NCI-H2081 treated with DMSO at 0.1 percent for 48 hours (cell line): ENCODE results near the gene ISCA2.
"Not testable (repeated sequence)": the region's sequence is repeated elsewhere in the genome, so short reads cannot be mapped to it uniquely, and the experiment has no call there.

Experiments
- DNase-seq: peaks from one replicate; lab custom pipeline; 2025; lab: John Stamatoyannopoulos, UW

ISCA2 gene, protein sequence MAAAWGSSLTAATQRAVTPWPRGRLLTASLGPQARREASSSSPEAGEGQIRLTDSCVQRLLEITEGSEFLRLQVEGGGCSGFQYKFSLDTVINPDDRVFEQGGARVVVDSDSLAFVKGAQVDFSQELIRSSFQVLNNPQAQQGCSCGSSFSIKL

DNA sequence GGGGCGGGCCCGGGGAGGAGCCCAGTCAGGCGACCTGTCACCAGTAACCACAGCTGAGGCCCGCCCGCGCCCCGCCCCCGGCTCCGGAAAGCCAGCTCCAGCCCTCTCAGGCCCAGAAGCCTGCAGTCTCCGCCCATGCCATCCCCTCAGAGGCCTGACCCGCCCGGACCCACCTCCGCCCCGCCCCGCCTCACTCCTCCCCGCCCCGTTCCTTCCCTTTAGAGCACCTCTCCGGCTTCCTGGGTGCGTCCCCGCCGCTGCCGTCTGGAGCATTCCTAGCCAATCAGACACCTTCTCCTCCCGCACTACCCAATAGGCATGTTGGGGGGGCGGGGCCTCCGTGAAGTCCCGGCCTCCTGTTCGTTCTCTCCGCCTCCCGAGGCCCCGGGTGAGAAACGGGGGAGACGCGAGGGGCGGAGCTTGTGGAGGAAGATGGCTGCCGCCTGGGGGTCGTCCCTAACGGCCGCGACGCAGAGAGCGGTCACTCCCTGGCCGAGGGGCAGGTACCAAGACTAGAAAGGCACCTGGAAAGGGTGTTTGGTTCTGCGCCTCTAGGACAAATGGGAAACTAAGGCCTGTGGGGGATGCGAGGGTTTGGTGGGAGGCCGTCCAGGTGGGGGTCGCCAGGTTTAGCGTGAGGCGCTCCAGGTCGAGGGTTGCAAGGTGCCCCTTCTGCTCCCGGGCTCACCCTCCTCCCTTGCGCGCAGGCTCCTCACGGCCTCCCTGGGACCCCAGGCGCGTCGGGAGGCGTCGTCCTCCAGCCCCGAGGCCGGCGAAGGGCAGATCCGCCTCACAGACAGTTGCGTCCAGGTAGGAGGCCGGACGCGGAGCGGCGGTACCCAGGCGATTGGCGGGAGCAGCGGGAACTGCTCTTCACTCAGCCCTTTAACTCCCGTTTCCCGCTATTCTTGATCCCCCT, at the start of gene ISCA2:
Gene ISCA2 (plus strand): TSS at position 423 of the 919 bp plus-strand sequence. CDS start 10 bp downstream, at position 433.
- DNase-seq = peak; percentile 95

DNA sequence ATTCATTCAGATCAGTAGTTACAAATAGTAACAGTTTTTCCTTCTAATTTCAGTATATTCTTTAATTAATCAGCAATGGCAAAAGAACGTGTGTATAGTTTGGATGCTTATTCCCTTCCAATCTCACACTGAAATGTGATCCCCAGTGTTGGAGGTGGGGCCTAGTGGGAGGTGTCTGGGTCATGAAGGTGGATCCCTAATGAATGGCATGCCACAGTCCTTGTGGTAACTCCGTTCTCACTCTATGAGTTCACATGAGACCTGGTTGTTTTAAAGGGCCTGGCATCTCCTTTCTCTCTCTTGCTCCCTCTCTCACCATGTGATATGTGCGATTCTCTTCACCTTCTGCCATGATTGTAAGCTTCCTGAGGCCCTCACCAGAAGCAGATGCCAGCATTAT, 48.7 kb upstream of the ISCA2 start:
- no peak for DNase-seq

DNA sequence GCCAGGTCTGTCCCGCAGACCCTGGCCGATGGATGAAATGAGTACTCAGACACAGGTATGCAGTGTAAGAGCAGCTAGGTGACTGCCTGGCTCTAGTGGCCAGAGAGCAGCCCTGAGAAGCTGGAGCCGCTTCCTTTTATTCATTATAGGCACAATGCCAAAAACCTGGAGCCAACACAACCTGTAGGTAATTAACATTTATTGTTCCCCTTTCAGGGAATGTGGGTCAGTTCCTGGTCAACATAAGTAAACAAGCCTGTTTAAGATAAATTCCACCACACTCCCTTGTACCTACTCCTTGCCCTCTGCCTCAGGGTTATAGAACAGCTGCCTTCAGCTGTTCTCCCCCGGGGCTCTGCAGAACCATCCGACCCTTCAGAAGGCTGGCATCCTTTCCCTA, 39.2 kb upstream of the ISCA2 start:
- not testable (repeated sequence) for DNase-seq

DNA sequence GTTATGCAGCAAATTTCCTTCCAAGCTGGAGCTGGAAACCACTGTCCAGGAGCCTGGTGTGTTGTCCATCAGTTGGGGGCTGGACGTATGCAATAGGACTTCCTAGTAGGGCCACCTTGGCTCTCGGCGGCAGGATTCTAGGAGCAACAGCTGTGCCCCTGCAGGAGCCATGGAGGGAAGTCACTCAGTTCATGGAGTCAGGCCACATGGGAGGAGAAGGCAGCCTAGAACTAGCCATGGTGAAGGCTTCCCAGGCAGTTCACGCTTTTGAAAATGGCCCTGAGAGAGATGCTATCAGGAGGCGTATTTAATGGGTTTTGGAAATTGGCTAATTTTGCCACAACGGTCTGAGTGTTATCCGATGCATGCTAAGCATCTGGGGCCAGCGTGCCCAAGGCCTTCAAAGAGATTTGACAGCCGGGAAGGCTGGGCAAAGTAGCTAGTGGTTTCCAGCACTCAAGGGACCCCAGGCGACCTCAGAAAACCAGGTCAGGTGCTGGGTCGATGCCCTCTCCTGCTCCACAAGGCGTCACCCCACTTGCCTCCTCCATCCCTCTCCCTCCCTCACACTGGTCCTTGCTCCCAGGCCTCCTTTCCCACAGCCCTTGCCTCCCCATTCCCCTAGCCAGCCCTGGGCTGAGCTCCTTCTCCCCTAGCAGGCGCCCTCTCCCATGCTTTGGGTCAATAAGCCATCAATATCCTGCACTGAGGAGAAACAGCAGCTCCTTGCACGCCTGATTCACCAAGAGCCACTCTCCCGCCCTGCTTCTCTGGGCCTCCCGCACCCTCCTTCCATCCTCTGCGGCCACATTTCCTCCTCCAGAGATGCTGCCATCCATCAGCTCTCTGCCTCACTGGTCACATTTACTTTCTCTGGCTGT, 36.6 kb upstream of the ISCA2 start:
- no peak for DNase-seq

DNA sequence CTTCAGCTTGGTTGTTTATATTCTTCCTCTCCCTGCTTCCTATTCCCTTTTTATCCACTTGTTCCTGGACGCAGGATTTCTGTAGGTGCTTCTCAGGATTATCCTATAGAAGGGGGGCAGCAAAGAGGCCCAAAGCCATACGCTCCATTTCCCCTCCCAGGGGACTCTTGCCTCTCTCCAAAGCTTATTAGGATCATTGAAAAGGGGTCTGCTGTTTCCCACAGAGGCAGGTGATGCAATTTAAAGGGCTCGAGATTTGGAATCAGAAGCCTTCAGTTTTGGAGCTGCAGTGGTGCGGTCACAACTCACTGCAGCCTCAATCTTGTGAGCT, 36.0 kb upstream of the ISCA2 start:
- no peak for DNase-seq

DNA sequence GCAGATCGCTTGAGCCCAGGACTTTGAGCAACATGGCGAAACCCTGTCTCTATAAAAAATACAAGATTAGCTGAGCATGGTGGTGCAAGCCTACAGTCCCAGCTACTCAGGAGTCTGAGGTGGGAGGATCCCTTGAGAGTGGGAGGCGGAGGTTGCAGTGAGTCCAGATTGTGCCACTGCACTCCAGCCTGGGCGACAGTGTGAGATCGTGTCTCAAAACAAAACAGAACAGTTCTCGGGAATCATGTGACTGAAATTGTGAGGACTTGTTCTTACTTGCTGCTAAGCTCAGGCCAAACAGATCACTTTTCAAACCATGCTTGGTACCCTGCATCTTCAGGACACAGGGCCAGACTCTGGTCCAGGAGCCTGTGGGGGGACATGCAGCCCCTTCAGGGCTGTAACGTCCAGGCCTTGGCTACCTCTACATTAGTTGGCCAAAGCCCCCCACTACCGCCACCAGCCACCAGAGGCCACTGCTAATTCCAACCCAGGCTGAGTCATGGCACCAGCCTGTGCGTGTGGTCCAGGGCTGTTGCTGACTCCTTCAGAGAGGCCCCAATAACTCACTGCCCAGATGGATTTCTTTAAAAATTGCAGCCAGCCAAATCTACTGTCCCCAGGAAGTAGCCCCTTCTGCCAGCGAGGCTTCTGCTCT, 34.1 kb upstream of the ISCA2 start:
- DNase-seq = no peak

DNA sequence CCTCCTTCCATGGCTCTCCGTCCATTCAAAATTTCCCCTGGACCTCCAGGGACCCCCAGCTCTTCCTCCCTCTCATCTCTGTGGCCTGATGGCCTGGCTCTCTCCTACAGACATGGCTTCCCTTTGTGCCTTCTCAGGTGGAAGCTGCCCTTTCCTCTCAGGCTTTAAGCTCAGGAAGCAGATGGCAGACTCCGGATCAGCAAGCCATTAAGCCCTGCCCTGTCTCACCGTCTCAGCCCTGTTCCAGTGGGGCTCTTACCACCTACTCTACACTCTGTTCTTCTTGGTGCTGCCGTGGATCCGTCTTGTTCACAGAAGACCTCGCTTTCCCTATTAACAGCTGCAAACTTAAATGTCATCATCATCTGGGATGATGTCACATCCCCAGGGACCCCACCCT, 33.6 kb upstream of the ISCA2 start:
- DNase-seq = no peak

DNA sequence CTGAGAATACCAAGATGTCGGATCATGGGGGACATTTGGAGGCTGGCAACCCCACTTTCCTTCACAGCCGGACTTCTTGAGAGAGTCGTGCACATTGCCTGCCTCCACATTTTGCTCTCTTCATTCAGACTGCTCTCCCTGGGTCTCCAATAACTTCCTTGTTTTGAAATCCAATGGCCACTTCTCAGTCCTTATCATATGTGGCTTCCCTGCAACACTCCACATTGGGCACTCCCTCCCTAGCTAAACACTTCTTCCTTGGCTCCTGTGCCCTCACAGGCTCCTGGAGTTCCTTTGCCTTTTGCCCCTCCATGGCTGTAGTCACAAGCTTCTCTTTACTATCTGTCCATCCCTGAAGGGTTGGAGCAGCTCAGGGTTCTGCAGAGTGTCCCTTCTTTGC, 30.6 kb upstream of the ISCA2 start:
- no peak for DNase-seq

DNA sequence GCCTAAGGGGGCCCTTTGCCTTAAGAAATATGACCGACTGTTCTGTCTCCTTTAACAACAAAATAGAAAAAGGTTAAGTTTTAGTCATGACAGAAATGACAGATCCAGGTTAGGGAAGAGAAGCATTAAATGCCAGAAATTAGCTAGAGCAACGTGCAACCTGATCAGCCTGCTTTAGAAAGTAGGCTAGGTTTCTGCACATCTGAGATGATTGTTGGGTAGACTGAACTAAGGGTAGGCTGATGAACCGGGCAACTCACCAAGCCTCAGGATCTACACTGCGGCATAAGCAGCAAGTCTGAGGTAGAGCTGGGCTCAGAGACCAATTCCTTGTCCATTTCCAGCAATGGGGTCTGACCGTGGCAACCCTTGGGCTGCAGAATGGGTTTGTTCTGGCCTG, 29.9 kb upstream of the ISCA2 start:
- DNase-seq = no peak

DNA sequence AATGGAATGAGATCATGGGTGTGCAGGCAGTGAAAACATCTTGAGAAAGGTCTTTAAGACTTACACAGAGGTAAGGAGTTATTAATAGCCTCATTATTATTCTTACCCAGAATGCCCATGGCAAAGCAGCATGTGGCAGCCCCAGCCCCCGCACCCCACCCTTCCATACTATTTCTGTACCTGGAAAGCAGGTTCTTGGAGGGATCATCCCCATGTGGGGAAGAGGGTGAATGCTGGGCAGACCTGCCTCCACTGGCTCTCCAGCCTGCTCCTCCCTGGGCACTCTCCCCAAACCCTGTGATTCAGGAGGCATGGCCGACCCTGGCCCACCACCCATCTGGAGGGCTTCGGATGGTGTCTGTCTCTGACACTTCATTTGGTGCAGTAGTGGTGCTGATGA, 28.8 kb upstream of the ISCA2 start:
- no peak for DNase-seq

DNA sequence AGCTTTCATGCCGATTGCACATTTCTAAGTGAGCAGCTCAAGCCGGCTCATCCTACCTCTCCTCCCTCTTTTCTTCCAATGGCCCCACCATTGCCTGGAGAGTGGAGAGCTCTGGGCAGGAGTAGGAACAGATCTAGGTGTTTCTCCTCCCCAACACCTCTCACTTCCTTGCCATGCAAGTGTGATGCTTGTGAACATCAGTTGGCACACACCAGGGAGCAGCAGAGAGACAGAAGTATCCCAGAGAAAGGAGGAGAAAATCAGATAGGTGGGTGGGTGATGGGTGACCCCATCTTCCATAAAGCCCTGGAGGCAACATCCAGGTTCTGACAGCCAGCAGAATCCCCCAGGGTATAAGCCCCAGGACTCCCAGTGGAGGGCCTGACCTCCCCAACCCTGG, 28.2 kb upstream of the ISCA2 start:
- DNase-seq = no peak

DNA sequence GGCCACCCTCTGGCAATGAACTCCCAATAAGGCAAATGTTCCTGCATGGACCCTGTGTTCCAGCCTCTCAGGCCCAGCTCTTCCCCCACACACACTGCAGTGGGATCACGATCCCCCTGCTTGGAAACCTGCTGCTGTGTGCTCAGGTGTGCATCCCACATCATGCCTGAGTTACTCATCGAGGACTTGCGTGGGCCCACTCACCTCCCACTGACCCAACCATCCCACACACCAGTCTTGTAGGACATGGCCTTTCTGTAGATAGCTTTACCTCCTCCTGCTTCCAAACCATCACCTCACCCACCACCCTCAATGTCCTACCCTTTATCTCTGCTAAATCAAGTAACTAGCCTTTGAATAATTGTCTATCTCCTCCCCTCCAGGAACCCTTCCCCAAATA, 25.1 kb upstream of the ISCA2 start:
- no peak for DNase-seq

DNA sequence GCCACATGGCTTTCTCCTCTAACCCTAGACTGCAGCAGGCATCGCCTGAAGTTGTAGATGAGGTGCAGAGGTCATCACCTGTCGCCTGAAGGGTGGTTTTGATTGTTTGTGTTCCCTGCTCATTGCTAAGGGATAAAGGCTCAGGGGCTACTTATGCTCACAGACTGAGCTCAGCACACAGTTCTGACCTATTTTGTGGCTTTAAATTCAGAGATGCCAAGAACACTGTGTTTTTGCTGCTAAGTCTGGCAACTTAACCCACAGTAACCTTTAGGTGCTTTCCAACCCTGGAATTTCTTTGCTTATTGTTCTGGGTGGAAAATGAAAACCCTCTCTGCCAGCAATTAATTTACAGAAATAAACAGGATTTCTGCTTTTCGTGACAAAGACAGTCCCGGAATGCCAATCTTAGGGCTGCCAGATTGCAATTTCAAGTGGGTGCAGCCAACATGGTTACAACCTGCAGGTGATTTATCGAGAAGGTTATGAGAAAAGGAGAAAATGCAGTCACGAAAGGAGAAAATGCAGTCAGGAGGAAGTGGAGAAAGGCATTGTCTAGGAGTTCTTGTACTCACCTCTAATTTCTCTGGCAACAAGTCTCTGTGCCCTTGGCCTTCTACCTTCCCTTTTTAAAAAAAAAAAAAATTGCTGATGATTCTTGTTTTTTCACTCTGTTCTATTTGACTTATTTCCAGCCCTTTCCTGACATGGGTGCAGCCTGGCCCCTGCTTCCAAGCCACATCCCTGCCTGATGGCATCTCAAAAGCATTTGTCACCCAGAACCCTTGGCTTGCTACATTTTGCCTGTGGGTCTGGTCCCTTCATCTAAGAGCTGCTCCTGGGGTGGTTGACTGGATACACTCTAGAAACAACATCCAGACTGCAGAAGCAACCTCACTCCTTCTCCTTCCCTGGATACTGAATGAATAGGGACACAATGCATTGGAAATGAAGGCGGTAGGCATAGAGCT, 23.7 kb upstream of the ISCA2 start:
- DNase-seq = no peak

DNA sequence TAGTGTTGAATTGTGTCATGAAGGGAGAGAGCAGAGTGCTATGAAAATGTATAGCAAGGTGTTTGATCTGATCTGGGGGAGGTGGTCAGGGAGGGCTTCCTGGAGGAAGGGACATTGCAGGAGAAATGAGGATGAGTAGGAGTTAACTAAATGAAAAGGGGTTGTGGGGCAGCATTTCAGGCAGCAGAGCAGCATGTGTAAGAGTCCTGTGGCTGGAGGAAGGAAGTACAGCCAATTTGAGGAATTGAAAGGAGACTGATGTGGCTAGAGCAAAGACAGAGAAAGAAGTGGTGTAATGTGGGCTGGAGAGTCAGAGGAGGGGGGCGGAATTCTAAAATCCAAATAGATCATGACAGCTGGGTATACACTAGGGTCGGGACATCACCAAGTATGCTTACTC, 21.0 kb upstream of the ISCA2 start:
- DNase-seq = no peak

DNA sequence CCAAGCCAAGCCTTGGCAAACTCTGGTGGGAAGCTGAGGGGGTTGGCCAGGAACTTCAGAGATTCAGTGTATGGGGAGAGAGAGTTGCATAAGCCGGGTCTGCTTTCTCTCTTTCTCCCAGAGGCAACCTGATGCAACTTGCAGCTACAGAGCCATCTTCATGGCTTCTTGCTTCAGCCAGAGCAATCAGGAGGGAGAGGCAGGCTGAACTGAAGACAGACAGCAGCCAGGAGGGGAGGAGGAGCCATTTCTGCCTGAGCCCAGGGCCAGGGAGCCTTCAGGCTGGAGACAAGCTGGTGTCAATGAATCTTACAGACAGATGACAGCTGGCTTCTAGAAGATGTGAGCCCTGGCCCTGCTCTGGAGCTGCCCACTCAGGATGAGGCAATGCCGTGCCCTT, 19.2 kb upstream of the ISCA2 start:
- no peak for DNase-seq

DNA sequence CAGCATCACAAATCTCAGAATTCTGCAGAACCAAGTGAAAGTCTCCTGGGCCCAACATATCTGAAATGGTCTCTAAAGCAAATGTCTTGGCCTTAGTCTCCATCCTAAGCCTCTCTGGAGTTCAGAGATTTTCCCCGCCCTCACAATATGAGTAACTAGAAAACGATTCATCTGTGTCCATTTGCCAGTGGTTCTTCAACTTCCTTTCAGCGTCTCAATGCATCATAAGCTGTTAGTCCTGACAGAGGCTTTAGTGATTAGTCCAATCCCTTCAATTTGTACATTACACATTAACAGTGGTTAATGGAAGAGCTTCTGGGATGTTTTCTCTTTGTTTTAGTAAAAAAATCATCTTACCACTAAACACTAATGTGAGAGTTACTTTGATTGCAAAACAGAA, 17.9 kb upstream of the ISCA2 start:
- no peak for DNase-seq

DNA sequence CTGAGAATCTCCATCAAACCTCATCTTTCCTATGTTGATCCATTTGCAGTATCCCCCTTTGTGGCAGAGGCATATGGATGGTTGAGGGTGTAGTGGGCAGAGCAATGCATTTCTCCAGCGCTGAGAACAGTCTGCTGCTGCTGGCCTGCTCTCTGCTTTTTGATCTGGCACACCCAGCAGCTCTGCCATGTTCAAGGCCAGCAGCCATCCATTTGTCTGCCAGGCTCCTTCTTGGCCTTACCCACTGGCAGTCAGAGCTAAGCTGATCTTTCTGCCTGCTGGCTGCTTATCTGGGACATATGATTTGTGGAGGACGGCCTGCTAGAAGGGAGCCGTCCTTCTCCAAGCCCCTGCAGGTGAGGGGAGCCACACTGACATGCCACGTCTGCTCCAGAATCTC, 17.5 kb upstream of the ISCA2 start:
- DNase-seq = no peak

DNA sequence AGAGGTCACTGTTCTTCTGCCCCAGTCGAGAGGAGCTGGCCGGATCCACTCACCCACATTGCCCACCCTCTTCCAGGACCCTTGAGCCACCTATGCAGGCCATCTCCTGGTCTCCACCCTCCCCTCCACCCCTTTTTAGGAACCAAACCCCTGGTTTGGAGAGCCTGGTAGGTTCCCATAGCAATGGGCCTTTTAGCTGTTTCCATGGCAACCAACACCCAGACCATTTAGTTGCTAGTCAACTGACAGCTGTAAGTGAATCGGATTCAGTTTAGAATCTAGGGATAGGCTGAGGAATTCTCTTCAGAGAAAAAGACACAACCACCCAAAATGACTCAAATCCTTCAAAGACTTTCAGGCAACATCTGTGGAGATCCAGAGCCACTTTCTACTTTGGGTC, 17.0 kb upstream of the ISCA2 start:
- DNase-seq = no peak

DNA sequence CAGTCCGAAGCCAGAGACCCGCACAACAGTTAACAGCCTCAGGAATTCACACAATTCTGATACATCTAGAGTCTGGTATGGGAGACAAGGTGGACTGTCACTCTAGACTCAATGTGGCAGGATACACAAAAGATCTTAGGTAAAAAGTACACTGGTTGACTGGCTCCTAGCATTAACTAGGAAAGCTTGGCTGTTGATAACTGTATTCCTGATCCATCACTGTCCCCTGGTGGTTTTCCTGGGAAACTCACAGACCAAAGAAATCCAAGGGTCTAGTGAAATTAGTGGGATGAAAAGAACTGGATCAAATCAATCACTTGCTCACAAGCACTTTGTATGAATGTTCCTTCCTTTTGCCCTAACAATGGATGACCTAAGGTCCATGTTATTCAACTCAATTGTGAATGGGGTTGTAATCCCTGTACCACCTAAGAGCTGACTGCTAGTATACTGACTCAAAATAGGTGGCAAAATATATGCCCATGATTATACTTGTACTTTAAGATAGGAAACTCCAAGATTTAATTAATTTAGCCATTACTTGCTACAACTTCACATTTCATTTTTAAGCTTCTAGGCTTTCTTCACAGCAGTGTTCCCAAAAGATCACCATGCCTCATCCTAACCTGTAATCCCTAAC, 14.4 kb upstream of the ISCA2 start:
- DNase-seq = no peak

DNA sequence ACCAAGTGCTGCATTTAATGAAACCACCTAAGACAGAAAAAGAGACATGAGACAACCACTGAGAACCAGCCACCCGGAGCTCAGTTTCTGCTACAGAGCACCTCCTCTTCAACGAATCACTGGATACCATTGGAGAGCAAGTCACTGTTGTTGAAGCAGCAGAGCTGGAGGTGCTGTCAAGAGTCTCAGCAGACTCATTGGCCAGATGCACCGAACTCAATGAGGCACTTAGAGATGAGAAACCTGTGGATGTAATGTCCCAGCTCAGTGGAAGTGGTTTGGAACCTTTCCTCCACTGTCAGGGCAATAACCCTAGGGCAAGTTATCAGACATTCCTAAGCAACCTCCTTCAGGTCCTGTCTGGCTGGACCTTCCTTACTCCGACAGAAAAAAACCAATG, 13.5 kb upstream of the ISCA2 start:
- no peak for DNase-seq

DNA sequence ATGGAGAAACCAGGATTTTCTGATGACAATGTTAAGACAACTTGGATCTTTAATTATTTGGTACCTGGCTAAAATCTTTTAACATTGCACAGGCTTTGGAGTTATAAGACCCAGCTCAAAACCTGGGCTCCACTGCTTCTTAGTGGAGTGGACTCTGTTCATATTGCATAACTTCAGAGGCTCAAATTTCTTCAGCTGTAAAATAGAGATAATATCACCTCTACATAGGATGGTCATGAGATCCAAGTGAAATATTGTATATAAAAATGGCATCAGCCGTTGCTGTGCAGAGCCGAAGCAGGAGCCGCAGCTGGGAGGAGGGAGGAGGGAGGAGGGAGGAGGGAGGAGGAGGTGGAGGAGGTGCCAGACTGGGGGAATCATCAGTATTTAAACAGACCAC, 11.0 kb upstream of the ISCA2 start:
- DNase-seq = no peak
